H1 (cell line): ENCODE measurements around the gene GPATCH4. TPM values are rescaled to one million over a fixed set of nuclear protein-coding genes. Genes with fewer than 3 reads are reported as not detected.
A peak's percentile ranks its signal among the peaks of the same experiment; 100 is the strongest.

Experiments used
- CTCF ChIA-PET: fragments of 300-600 bp; sonication (Branson Sonifier 250); formaldehyde crosslinking; loops from one replicate; lab custom pipeline; 2021; ENCODE audit not compliant: partially characterized antibody; lab: Charles Lee
- POLR2A ChIA-PET: fragments of 300-600 bp; sonication (Branson Sonifier 250); formaldehyde crosslinking; loops from one replicate; lab custom pipeline; 2021; ENCODE audit warnings: inconsistent platforms; ENCODE audit not compliant: partially characterized antibody; lab: Charles Lee
- DNase-seq, 2 experiments: peaks; one replicate each; pipeline versions ENCODE4 v3.0.0 to v3.0.0-alpha.2; 2010 to 2022; ENCODE audit warnings: low spot score in 2 of 2, low read depth in 1 of 2, mixed read lengths in 1 of 2
- FAIRE-seq: peaks from 2 replicates; lab custom pipeline; 2011; peaks lifted over from hg19 to GRCh38; lab: Jason Lieb, UNC
- H2AFZ ChIP-seq: 2 replicates; pipeline ENCODE4 v1.8.1; 2012; ENCODE audit warnings: low read length, inconsistent platforms
- H2AK5ac ChIP-seq: 2 replicates; pipeline ENCODE4 v1.6.1; 2013; ENCODE audit warnings: low read depth, low read length
- H2BK120ac ChIP-seq: replicated peaks from 2 replicates; pipeline ENCODE3; 2013; ENCODE audit warnings: low read depth, low read length, inconsistent platforms
- H2BK12ac ChIP-seq: 2 replicates; pipeline ENCODE4 v1.6.1; 2013; ENCODE audit warnings: low read depth, low read length
- H2BK15ac ChIP-seq: 2 replicates; pipeline ENCODE4 v1.6.1; 2013; ENCODE audit warnings: low read length
- H2BK20ac ChIP-seq: 2 replicates; pipeline ENCODE4 v1.6.1; 2013; ENCODE audit warnings: low read length
- H2BK5ac ChIP-seq: 2 replicates; pipeline ENCODE4 v1.6.1; 2013; ENCODE audit warnings: low read depth, low read length
- H3K14ac ChIP-seq: 2 replicates; pipeline ENCODE4 v1.6.1; 2013; ENCODE audit warnings: inconsistent platforms; ENCODE audit not compliant: insufficient read length
- H3K18ac ChIP-seq: 2 replicates; pipeline ENCODE4 v1.6.1; 2013; ENCODE audit warnings: low read length; ENCODE audit errors: extremely low read depth
- H3K23ac ChIP-seq: 2 replicates; pipeline ENCODE4 v1.6.1; 2013; ENCODE audit warnings: inconsistent platforms; ENCODE audit not compliant: insufficient read length
- H3K23me2 ChIP-seq: 2 replicates; pipeline ENCODE4 v1.6.1; 2013; ENCODE audit warnings: low read depth, low read length
- H3K27ac ChIP-seq: 2 replicates; pipeline ENCODE4 v1.6.1; 2011; ENCODE audit warnings: low read depth, low read length, inconsistent platforms
- H3K27me3 ChIP-seq, 4 experiments: replicated peaks in 1 of 4; 1 replicate in 1 of 4; 2 replicates in 3 of 4; pipeline versions ENCODE4 v1.6.1 to v1.8.1; 2011 to 2013; ENCODE audit warnings: low read length in 3 of 4, mild to moderate bottlenecking in 3 of 4, inconsistent platforms in 2 of 4, mixed read lengths in 2 of 4, moderate library complexity in 1 of 4; ENCODE audit not compliant: control insufficient read depth in 3 of 4, insufficient read depth in 3 of 4; ENCODE audit errors: extremely low read depth in 1 of 4
- H3K36me3 ChIP-seq, 4 experiments: 2 replicates each; pipeline versions ENCODE4 v1.6.1 to v1.8.1; 2011 to 2013; ENCODE audit warnings: mild to moderate bottlenecking in 4 of 4, low read length in 3 of 4, moderate library complexity in 2 of 4, control low read depth in 1 of 4, inconsistent platforms in 1 of 4; ENCODE audit not compliant: insufficient read depth in 4 of 4, control insufficient read depth in 2 of 4
- H3K4ac ChIP-seq: replicated peaks from 2 replicates; pipeline ENCODE3; 2013; ENCODE audit warnings: low read length, low read depth, mixed read lengths, inconsistent platforms; ENCODE audit not compliant: insufficient read length
- H3K4me1 ChIP-seq, 4 experiments: replicated peaks in 1 of 4; 1 replicate in 1 of 4; 2 replicates in 3 of 4; pipeline versions ENCODE4 v1.6.1 to v1.8.1; 2011 to 2013; ENCODE audit warnings: low read length in 3 of 4, inconsistent platforms in 2 of 4, mixed read lengths in 1 of 4; ENCODE audit not compliant: insufficient read depth in 4 of 4, control insufficient read depth in 3 of 4
- H3K4me2 ChIP-seq, 2 experiments: 2 replicates each; pipeline versions ENCODE4 v1.6.1 to v1.8.1; 2011 to 2013; ENCODE audit warnings: low read depth in 2 of 2, low read length in 2 of 2, control low read depth in 1 of 2, inconsistent platforms in 1 of 2, mild to moderate bottlenecking in 1 of 2; ENCODE audit not compliant: insufficient read depth in 1 of 2
- H3K4me3 ChIP-seq, 4 experiments: fragments of 200-600, 300-600 bp in 1 of 4; sonication (generic), shearing (Covaris generic), sonication (Bioruptor Twin) in 1 of 4; 2 replicates each; pipeline versions ENCODE4 v1.5.1 to v1.8.1; 2011 to 2016; ENCODE audit warnings: low read length in 4 of 4, low read depth in 3 of 4, control low read depth in 2 of 4, inconsistent platforms in 2 of 4, mild to moderate bottlenecking in 2 of 4, mixed read lengths in 1 of 4, moderate library complexity in 1 of 4; ENCODE audit not compliant: insufficient read depth in 2 of 4; ENCODE audit errors: extremely low read depth in 1 of 4
- H3K56ac ChIP-seq: replicated peaks from 2 replicates; pipeline ENCODE3; 2013; ENCODE audit warnings: low read depth, mild to moderate bottlenecking, mixed read lengths, low read length, inconsistent platforms; ENCODE audit not compliant: insufficient read length
- H3K79me1 ChIP-seq: 2 replicates; pipeline ENCODE4 v1.6.1; 2013; ENCODE audit warnings: low read depth, low read length, control low read depth
- H3K79me2 ChIP-seq, 2 experiments: 2 replicates each; pipeline versions ENCODE4 v1.6.1 to v1.8.1; 2012 to 2013; ENCODE audit warnings: low read length in 2 of 2, mild to moderate bottlenecking in 2 of 2, inconsistent platforms in 1 of 2; ENCODE audit not compliant: insufficient read depth in 2 of 2, control insufficient read depth in 1 of 2
- H3K9ac ChIP-seq, 4 experiments: replicated peaks in 1 of 4; 1 replicate in 1 of 4; 2 replicates in 3 of 4; pipeline versions ENCODE4 v1.6.1 to v1.8.1; 2011 to 2013; ENCODE audit warnings: low read depth in 3 of 4, low read length in 3 of 4, control low read depth in 2 of 4, mild to moderate bottlenecking in 2 of 4, moderate library complexity in 2 of 4, inconsistent platforms in 1 of 4; ENCODE audit errors: extremely low read depth in 1 of 4
- H3K9me3 ChIP-seq, 2 experiments: 2 replicates each; pipeline versions ENCODE4 v1.6.1 to v1.8.1; 2012 to 2013; ENCODE audit warnings: mild to moderate bottlenecking in 2 of 2, moderate library complexity in 2 of 2, control low read depth in 1 of 2, inconsistent platforms in 1 of 2, low read depth in 1 of 2, low read length in 1 of 2, mixed read lengths in 1 of 2; ENCODE audit not compliant: insufficient read depth in 2 of 2
- H4K20me1 ChIP-seq, 2 experiments: replicated peaks in 1 of 2; 2 replicates each; pipeline versions ENCODE3 to v1.8.1; 2011 to 2013; ENCODE audit warnings: inconsistent platforms in 2 of 2, low read length in 2 of 2, mild to moderate bottlenecking in 1 of 2; ENCODE audit not compliant: insufficient read depth in 2 of 2, control insufficient read depth in 1 of 2
- H4K5ac ChIP-seq: 2 replicates; pipeline ENCODE4 v1.6.1; 2013; ENCODE audit warnings: low read length, low read depth, mixed read lengths, inconsistent platforms; ENCODE audit not compliant: insufficient read length
- H4K8ac ChIP-seq: 2 replicates; pipeline ENCODE4 v1.8.0; 2013; ENCODE audit warnings: mild to moderate bottlenecking, moderate library complexity, low read length, inconsistent platforms; ENCODE audit not compliant: insufficient read depth; ENCODE audit errors: extremely low read depth
- H4K91ac ChIP-seq: replicated peaks from 2 replicates; pipeline ENCODE3; 2013; ENCODE audit warnings: low read length, mixed read lengths, inconsistent platforms; ENCODE audit not compliant: insufficient read length
- BRCA1 ChIP-seq: IDR thresholded peaks from 2 replicates; pipeline ENCODE4 v1.6.1; 2012; ENCODE audit warnings: low read depth, low read length, improper control_type of control experiment
- CBX5 ChIP-seq: fragments of 300-800, 300-1000 bp; sonication (generic); IDR thresholded peaks from 2 replicates; pipeline ENCODE4 v1.7.1; 2016; ENCODE audit warnings: antibody characterized with exemption, low read length, low read depth
- CTCF ChIP-seq, 3 experiments: IDR thresholded peaks; 1 replicate in 2 of 3; 2 replicates in 1 of 3; pipeline versions ENCODE4 v1.5.1 to v1.6.1; 2011; ENCODE audit warnings: low read length in 3 of 3, mild to moderate bottlenecking in 3 of 3, inconsistent platforms in 2 of 3, low read depth in 1 of 3, moderate library complexity in 1 of 3; ENCODE audit not compliant: insufficient read depth in 1 of 3; ENCODE audit errors: control extremely low read depth in 1 of 3
- FOSL1 ChIP-seq: IDR thresholded peaks from 2 replicates; pipeline ENCODE4 v1.6.1; 2011; ENCODE audit warnings: mild to moderate bottlenecking, low read depth, low read length, moderate library complexity; ENCODE audit not compliant: insufficient read depth
- POLR2A ChIP-seq, 2 experiments: IDR thresholded peaks; 1 replicate in 1 of 2; 2 replicates in 1 of 2; pipeline ENCODE4 v1.6.1; 2011; ENCODE audit warnings: low read depth in 2 of 2, low read length in 2 of 2, mild to moderate bottlenecking in 2 of 2; ENCODE audit errors: control extremely low read depth in 1 of 2
- RBBP5 ChIP-seq: IDR thresholded peaks from 2 replicates; pipeline ENCODE4 v1.7.1; 2012; ENCODE audit warnings: low read depth, mild to moderate bottlenecking, inconsistent platforms, low read length, moderate library complexity, borderline replicate concordance
- RXRA ChIP-seq: IDR thresholded peaks from 2 replicates; pipeline ENCODE4 v1.6.1; 2011; ENCODE audit warnings: low read depth, mild to moderate bottlenecking, low read length, moderate library complexity; ENCODE audit not compliant: insufficient read depth
- SUZ12 ChIP-seq: fragments of 200-600 bp; sonication (generic); IDR thresholded peaks from 2 replicates; pipeline ENCODE4 v1.6.1; 2012; ENCODE audit warnings: mild to moderate bottlenecking, inconsistent platforms, low read length, moderate library complexity, mixed read lengths
- TAF1 ChIP-seq: IDR thresholded peaks from 2 replicates; pipeline ENCODE4 v1.6.1; 2011; ENCODE audit warnings: mild to moderate bottlenecking, low read depth, low read length
- WGBS, 2 experiments: shearing (Covaris generic) in 1 of 2; methylation state at CpG; one replicate each; pipeline versions ENCODE4 v1.1.6 to v1.1.7; 2013 to 2015; ENCODE audit warnings: low lambda C conversion rate in 2 of 2, mixed read lengths in 2 of 2, inconsistent platforms in 1 of 2, low coverage in 1 of 2, missing lambda C conversion rate in 1 of 2; ENCODE audit not compliant: insufficient replicate concordance in 2 of 2, insufficient coverage in 1 of 2, insufficient read length in 1 of 2; ENCODE audit errors: extremely low coverage in 1 of 2, missing lambda C conversion rate in 1 of 2; 5-methylcytosine and 5-hydroxymethylcytosine counted together
- polyA plus RNA-seq, 7 experiments: library from polyadenylated mRNA; depleted of rRNA in 3 of 7; stranded (reverse) in 5 of 7; unstranded in 2 of 7; fragments of >200 nt in 5 of 7; fragments of 200-250 nt in 2 of 7; gene quantifications; 1 replicate in 5 of 7; 2 replicates in 1 of 7; 4 replicates in 1 of 7; pipeline versions ENCODE4 v1.2.1 to v1.2.3, GENCODE V29; 2011 to 2013; ENCODE audit warnings: missing spikeins in 2 of 7, mixed read lengths in 2 of 7
- total RNA-seq: library from RNA; stranded (reverse); fragmentation: NEBNext Ultra II Directional; extraction: Animal tissue kit (Norgen Biotek cat#: 25700); gene quantifications from 2 replicates; pipeline ENCODE4 v1.2.1, GENCODE V29; 2021

GPATCH4 gene
- total and polyA plus RNA-seq, 2 of the 8 experiments (the other 6 are each of a cell fraction or from before 2014, with no cell fraction given) = 20.5 to 47.9 TPM

- Histone ChIP-seq H3K36me3 (peaks cover 16 to 49% (median 36%) of the 10 kb centered on the region in 4 experiments), H3K9ac (no peak overlapping the region), H2AK5ac (no peak overlapping the region), H3K18ac (no peak overlapping the region), H2BK120ac (no peak overlapping the region), H4K8ac (no peak overlapping the region), H4K91ac (no peak overlapping the region), H3K4me1 (peaks cover 0 to 10% (median 2%) of the 10 kb centered on the region in 4 experiments; a peak in 4 of 7 replicates), H3K79me2 (no peaks in the 10 kb centered on the region), H2BK5ac (no peak overlapping the region), H3K56ac (no peak overlapping the region), H4K5ac (no peak overlapping the region), H2BK20ac (no peak overlapping the region), H2BK12ac (no peak overlapping the region), H3K23ac (no peak overlapping the region), H3K14ac (no peak overlapping the region), H2AFZ (no peak overlapping the region), H3K4ac (no peak overlapping the region), H3K23me2 (peaks cover 10% of the 10 kb centered on the region), H3K79me1 (0 out of 2 replicates have a peak, but pooled peaks cover 2% of the 10 kb centered on the region), H3K4me2 (peak overlapping the region; percentile 68 to 90; a peak in 3 of 4 replicates), H3K9me3 (no peaks in the 10 kb centered on the region), H4K20me1 (peaks cover 0 to 5% of the 10 kb centered on the region in 2 experiments), H3K27me3 (no peaks in the 10 kb centered on the region), H3K27ac (no peak overlapping the region), H3K4me3 (peak overlapping the region in 1 of 4 experiments; percentile 76; a peak in 2 of 8 replicates), H2BK15ac (no peak overlapping the region)
- POLR2A ChIA-PET = interaction anchor here (0.7 to 5.1 kb wide), 16 partner anchors 8 to 166 kb away, joined by 3 to 66 read pairs (median 4); partner anchors contain the start of genes CRABP2, GPATCH4, MEF2D and NES
- 93% methylated on average over 8 of the region's 8 CpGs; no CpG with 5 or more reads in 1 of the 2 experiments for WGBS, 2 experiments
- CTCF ChIA-PET = interaction anchor here (0.7 to 5.3 kb wide), 12 partner anchors 8 to 142 kb away, joined by 3 to 45 read pairs (median 4); partner anchors contain the start of genes GPATCH4, HAPLN2 and MEF2D
- no peak for FAIRE-seq
- no peak for DNase-seq
- TF ChIP-seq CTCF (IDR thresholded peaks at IDR 0.05; ENCODE audit: control extremely low read depth in 1 of 3, insufficient read depth in 1 of 3, low read depth in 1 of 3, low read length in 3 of 3) (no peak), RXRA (no peak), RBBP5 (no peak), CBX5 (no peak), TAF1 (no peak), POLR2A (IDR thresholded peaks at IDR 0.05; ENCODE audit: control extremely low read depth in 1 of 2, low read depth in 2 of 2, low read length in 2 of 2) (peak in 1 of 2 experiments; percentile 8; a peak in 1 of 3 replicates), BRCA1 (no peak), FOSL1 (no peak), SUZ12 (no peak)
Observed at GRCh38 chr1:156592910-156593660, 8.2 kb downstream of the GPATCH4 start.
